ENCODE measurements around the gene SLC17A1. TPM values are rescaled to one million over a fixed set of nuclear protein-coding genes. Genes with fewer than 3 reads are reported as not detected.

SLC17A1 gene
- total and polyA plus RNA-seq, 8 donors: 0.16 TPM; not detected in 7

GRCh38 chr6:25821341-25821740 lies 10.5 kb downstream of the SLC17A1 start:
- Histone ChIP-seq H3K27ac (no peak overlapping the region), H3K27me3 (no peaks in the 10 kb centered on the region), H3K4me1 (no peaks in the 10 kb centered on the region), H3K4me3 (no peak overlapping the region), H3K36me3 (no peaks in the 10 kb centered on the region), H3K9me3 (no peaks in the 10 kb centered on the region)
- intact Hi-C loops (cut with DNase I): no loop called here
- no peak for FAIRE-seq
- ATAC-seq: no peak
- no peak for TF ChIP-seq CTCF (IDR thresholded peaks at IDR 0.05)
- DNase-seq: no peak

GRCh38 chr6:25816252-25816651 lies 15.6 kb downstream of the SLC17A1 start:
- WGBS, 2 donors: 95 to 96% methylated on average over 2 of the region's 2 CpGs
- intact Hi-C loops (cut with DNase I): no loop called here
- DNase-seq (no peak), ATAC-seq (no peak), FAIRE-seq (no peak)
- H3K4me1 ChIP-seq: no peaks in the 10 kb centered on the region
- no peaks in the 10 kb centered on the region for H3K27me3 ChIP-seq
- TF ChIP-seq CTCF (IDR thresholded peaks at IDR 0.05): no peak
- no peak overlapping the region for H3K27ac ChIP-seq
- no peaks in the 10 kb centered on the region for H3K9me3 ChIP-seq
- H3K4me3 ChIP-seq: no peak overlapping the region
- H3K36me3 ChIP-seq: no peaks in the 10 kb centered on the region

GRCh38 chr6:25815194-25815593 lies 16.7 kb downstream of the SLC17A1 start:
- no peak overlapping the region for H3K4me3 ChIP-seq
- H3K27ac ChIP-seq: no peak overlapping the region
- no peaks in the 10 kb centered on the region for H3K9me3 ChIP-seq
- no peak for TF ChIP-seq CTCF (IDR thresholded peaks at IDR 0.05)
- H3K27me3 ChIP-seq: no peaks in the 10 kb centered on the region
- DNase-seq: no peak
- intact Hi-C loops (cut with DNase I): no loop called here
- 48 to 62% methylated on average over 3 of the region's 3 CpGs for WGBS, 2 donors
- no peak for ATAC-seq
- no peaks in the 10 kb centered on the region for H3K4me1 ChIP-seq
- H3K36me3 ChIP-seq: no peaks in the 10 kb centered on the region
- no peak for FAIRE-seq

GRCh38 chr6:25804804-25805203 lies 27.0 kb downstream of the SLC17A1 start:
- intact Hi-C loops (cut with DNase I): no loop called here
- Histone ChIP-seq H3K36me3 (no peaks in the 10 kb centered on the region), H3K27ac (no peak overlapping the region), H3K4me3 (no peak overlapping the region), H3K9me3 (no peaks in the 10 kb centered on the region), H3K27me3 (no peaks in the 10 kb centered on the region), H3K4me1 (no peaks in the 10 kb centered on the region)
- FAIRE-seq: no peak
- no peak for TF ChIP-seq CTCF (IDR thresholded peaks at IDR 0.05)
- ATAC-seq: no peak
- 82 to 83% methylated on average over 2 of the region's 2 CpGs for WGBS, 2 donors
- DNase-seq: no peak

GRCh38 chr6:25801436-25801835 lies 30.4 kb downstream of the SLC17A1 start:
- 73 to 79% methylated on average over 4 of the region's 4 CpGs for WGBS, 2 donors
- intact Hi-C loops (cut with DNase I): no loop called here
- no peak for ATAC-seq
- no peak overlapping the region for H3K27ac ChIP-seq
- no peaks in the 10 kb centered on the region for H3K27me3 ChIP-seq
- H3K36me3 ChIP-seq: no peaks in the 10 kb centered on the region
- no peak for DNase-seq
- FAIRE-seq: no peak
- no peak overlapping the region for H3K4me3 ChIP-seq
- H3K9me3 ChIP-seq: no peaks in the 10 kb centered on the region
- no peak for TF ChIP-seq CTCF (IDR thresholded peaks at IDR 0.05)
- no peaks in the 10 kb centered on the region for H3K4me1 ChIP-seq

Data from pancreas (tissue), 10 donors.